Right atrium auricular region (tissue), 2 donors: ENCODE results near the gene EDEM3. TPM values are rescaled to one million over a fixed set of nuclear protein-coding genes. Genes with fewer than 3 reads are reported as not detected.

Experiments
- DNase-seq: peaks from one replicate; pipeline ENCODE4 v3.0.0-alpha.2; 2019; ENCODE audit warnings: low spot score
- H3K27ac ChIP-seq, 2 donors: fragments of 200-600 bp; sonication (generic); 1 replicate in 1 of 2; 2 replicates in 1 of 2; pipeline ENCODE4 v1.5.1; 2016 to 2019
- H3K27me3 ChIP-seq, 2 donors: fragments of 200-600 bp; sonication (generic); one replicate each; pipeline versions ENCODE4 v1.5.1 to v1.6.0; 2017 to 2019
- H3K36me3 ChIP-seq: fragments of 200-600 bp; sonication (generic); one replicate; pipeline ENCODE4 v1.5.1; 2016
- H3K4me1 ChIP-seq, 2 donors: fragments of 200-600 bp; sonication (generic); one replicate each; pipeline versions ENCODE4 v1.5.1 to v1.6.0; 2017 to 2019
- H3K4me3 ChIP-seq, 2 donors: fragments of 200-600 bp; sonication (generic); 1 replicate in 1 of 2; 2 replicates in 1 of 2; pipeline ENCODE4 v1.5.1; 2017 to 2019; ENCODE audit warnings: mild to moderate bottlenecking in 1 of 2, moderate library complexity in 1 of 2
- H3K9me3 ChIP-seq, 2 donors: fragments of 200-600 bp; sonication (generic); one replicate each; pipeline ENCODE4 v1.5.1; 2019
- CTCF ChIP-seq, 2 donors: fragments of 200-600 bp; sonication (generic); IDR thresholded peaks; one replicate each; pipeline ENCODE4 v1.5.1; 2019; ENCODE audit warnings: antibody characterized with exemption in 2 of 2
- total RNA-seq, 2 donors: library from RNA; depleted of rRNA; stranded (reverse); fragments of >200 nt; gene quantifications; one replicate each; pipeline ENCODE4 v1.1.0, GENCODE V29; 2016

Gene EDEM3
- total RNA-seq, 2 donors from 2014 or later = 18.1 to 30.0 TPM

- DNase-seq = no peak
Measured at GRCh38 chr1:184655185-184655584, 99.5 kb downstream of the EDEM3 start.

GRCh38 chr1:184650177-184650866, 104.3 kb downstream of the EDEM3 start:
- no peak for DNase-seq

More at GRCh38 chr1:184655185-184655584, 99.5 kb downstream of the EDEM3 start:
- no peaks in the 10 kb centered on the region for H3K27me3 ChIP-seq
- H3K36me3 ChIP-seq = no peaks in the 10 kb centered on the region
- no peak overlapping the region for H3K27ac ChIP-seq
- peaks cover 0 to 7% of the 10 kb centered on the region in 2 donors for H3K9me3 ChIP-seq
- peaks cover 0 to 2% of the 10 kb centered on the region in 2 donors for H3K4me1 ChIP-seq
- H3K4me3 ChIP-seq = no peak overlapping the region
- no peak for TF ChIP-seq CTCF (IDR thresholded peaks at IDR 0.05)

DNA sequence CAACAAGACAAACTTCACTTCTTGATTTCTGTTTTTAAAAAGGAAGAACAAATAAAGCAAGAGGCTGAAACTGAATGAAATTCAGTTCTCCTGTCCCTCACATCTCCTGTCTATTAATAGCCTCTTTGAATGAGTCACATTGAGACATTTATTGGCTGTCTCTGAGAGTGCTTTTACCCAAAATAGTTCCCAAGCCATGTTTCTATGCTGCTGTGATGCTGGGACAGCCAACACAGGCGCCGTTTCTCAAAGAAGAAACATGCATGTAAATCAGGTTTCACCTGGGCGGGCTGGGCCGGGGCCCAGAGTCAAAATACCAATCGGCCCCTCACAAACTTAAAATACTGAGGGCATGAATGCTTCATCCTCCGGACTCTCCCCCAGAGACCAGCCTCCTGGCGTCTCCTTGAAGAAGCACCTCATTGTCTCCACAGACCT, 105.2 kb downstream of the EDEM3 start:
- Histone ChIP-seq H3K27me3 (no peaks in the 10 kb centered on the region), H3K4me3 (no peak overlapping the region), H3K27ac (peak overlapping the region; percentile 59 to 84), H3K9me3 (peaks cover 0 to 7% of the 10 kb centered on the region in 2 donors), H3K36me3 (no peaks in the 10 kb centered on the region), H3K4me1 (peaks cover 0 to 35% of the 10 kb centered on the region in 2 donors)
- no peak for TF ChIP-seq CTCF (IDR thresholded peaks at IDR 0.05)
- no peak for DNase-seq

More at GRCh38 chr1:184650177-184650866, 104.3 kb downstream of the EDEM3 start:
- peaks cover 0 to 35% of the 10 kb centered on the region in 2 donors for H3K4me1 ChIP-seq
- H3K27ac ChIP-seq = peak overlapping the region; percentile 59 to 84
- no peaks in the 10 kb centered on the region for H3K36me3 ChIP-seq
- no peak overlapping the region for H3K4me3 ChIP-seq
- H3K27me3 ChIP-seq = no peaks in the 10 kb centered on the region
- peaks cover 0 to 7% of the 10 kb centered on the region in 2 donors for H3K9me3 ChIP-seq
- no peak for TF ChIP-seq CTCF (IDR thresholded peaks at IDR 0.05)

DNA sequence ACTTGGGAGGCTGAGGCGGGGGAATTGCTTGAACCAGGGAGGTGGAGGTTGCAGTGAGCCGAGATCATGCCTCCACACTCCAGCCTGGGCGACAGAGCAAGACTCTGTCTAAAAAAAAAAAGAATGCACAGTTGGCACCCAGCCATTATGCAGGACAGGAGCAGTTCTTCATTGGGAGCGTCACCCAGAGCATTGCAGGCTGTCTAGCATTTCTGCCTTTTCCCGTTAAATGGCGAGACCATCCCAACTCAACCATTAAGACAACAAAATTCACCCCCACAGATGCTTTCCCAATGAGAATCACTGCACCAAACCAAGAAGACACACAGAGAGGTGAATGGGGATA, 105.8 kb downstream of the EDEM3 start:
- peaks cover 0 to 35% of the 10 kb centered on the region in 2 donors for H3K4me1 ChIP-seq
- peaks cover 0 to 7% of the 10 kb centered on the region in 2 donors for H3K9me3 ChIP-seq
- H3K36me3 ChIP-seq = no peaks in the 10 kb centered on the region
- H3K27me3 ChIP-seq = no peaks in the 10 kb centered on the region
- DNase-seq = no peak
- no peak overlapping the region for H3K4me3 ChIP-seq
- TF ChIP-seq CTCF (IDR thresholded peaks at IDR 0.05) = no peak
- H3K27ac ChIP-seq = peak overlapping the region; percentile 59 to 84

GRCh38 chr1:184648160-184648855, 106.3 kb downstream of the EDEM3 start:
- no peak for DNase-seq
- peaks cover 0 to 35% of the 10 kb centered on the region in 2 donors for H3K4me1 ChIP-seq
- H3K36me3 ChIP-seq = no peaks in the 10 kb centered on the region
- TF ChIP-seq CTCF (IDR thresholded peaks at IDR 0.05) = no peak
- H3K9me3 ChIP-seq = peaks cover 0 to 7% of the 10 kb centered on the region in 2 donors
- H3K27ac ChIP-seq = peak overlapping the region; percentile 59 to 84
- H3K27me3 ChIP-seq = no peaks in the 10 kb centered on the region
- no peak overlapping the region for H3K4me3 ChIP-seq
